ENCODE measurements around the gene DNAJB8.

GRCh38 chr3:128462341-128462910 lies 4.3 kb downstream of the DNAJB8 start:
- TF ChIP-seq CTCF (conservative IDR thresholded peaks at IDR 0.05; ENCODE audit: low read depth, low read length) (no peak), EZH2 (IDR thresholded peaks at IDR 0.05; ENCODE audit: low read length, unreplicated experiment) (no peak)

All from PC-3 (cell line).